Stimulated activated CD8-positive, alpha-beta memory T cell treated with anti-CD3 and anti-CD28 coated beads, Interleukin-12 subunit alpha, Interleukin-12 subunit beta, amount 100 ng/mL, for 24 hours (primary cell): ENCODE results near the gene CEP152.

ENCODE experiments used
- DNase-seq: peaks from one replicate; pipeline ENCODE4 v3.0.0-alpha.2; 2020; ENCODE audit errors: extremely low read depth

CEP152 gene

GRCh38 chr15:48710952-48711495 lies 99.8 kb downstream of the CEP152 start:
- DNase-seq, result no peak

DNA sequence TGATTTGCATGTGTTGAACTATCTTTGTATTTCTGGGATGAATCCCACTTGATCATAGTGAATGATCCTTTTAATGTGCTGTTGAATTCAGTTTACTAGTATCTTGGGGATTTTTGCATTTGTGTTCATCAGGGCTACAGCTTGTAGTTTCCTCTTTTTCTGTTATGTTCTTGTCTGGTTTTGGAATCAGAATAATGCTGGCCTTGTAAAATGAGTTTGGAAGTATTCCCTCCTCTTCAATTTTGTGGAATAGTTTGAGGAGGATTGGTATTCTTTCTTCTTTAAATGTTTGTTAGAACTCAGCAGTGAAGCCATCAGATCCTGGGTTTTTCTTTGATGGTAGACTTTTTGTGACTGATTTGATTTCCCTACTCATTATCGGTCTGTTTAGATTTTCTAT lies 102.2 kb downstream of the CEP152 start:
- no peak for DNase-seq

DNA sequence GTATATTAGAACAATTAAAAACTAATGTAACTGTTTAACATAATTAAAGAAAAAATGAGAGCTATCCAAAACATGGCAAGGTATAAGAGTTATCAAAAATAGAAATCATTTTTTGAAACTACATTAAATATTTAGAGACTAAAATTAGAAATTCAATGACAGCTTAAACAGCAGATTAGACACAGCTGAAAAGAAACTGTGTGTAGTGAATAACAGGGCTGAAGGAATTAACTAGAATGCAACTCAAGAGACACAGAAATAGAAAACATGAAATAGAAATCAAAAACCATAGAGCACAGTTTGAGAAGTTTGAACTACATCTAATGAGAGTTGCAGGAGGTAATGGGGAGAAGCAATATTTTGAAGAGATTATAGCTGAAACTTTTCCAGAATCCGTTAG lies 105.5 kb downstream of the CEP152 start:
- no peak for DNase-seq

- DNase-seq, result no peak
These were observed 107.3 kb downstream of the CEP152 start for GRCh38 chr15:48703544-48703943.

- DNase-seq, result no peak
These were observed 108.2 kb downstream of the CEP152 start for GRCh38 chr15:48702569-48703236.

- no peak for DNase-seq
These were observed 114.1 kb downstream of the CEP152 start for GRCh38 chr15:48696627-48697312.

GRCh38 chr15:48695827-48696573 lies 114.9 kb downstream of the CEP152 start:
- no peak for DNase-seq

- DNase-seq, result no peak
These were observed 115.6 kb downstream of the CEP152 start for GRCh38 chr15:48695088-48695826.

GRCh38 chr15:48693484-48693883 lies 117.4 kb downstream of the CEP152 start:
- no peak for DNase-seq

DNA sequence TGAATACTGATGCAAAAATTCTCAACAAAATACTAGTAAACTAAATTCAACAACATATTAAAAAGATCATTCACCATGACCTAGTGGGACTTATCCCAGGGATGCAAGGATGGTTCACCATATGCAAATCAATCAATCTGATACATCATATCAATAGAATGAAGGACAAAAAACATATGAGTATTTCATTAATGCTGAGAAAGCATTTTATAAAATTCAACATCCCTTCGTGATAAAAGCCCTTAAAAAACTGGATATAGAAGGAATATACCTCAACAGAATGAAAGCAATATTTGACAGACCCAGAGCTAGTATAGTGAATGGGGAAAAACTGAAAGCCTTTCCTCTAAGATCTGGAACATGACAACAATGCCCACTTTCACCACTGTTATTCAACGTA lies 122.4 kb downstream of the CEP152 start:
- no peak for DNase-seq
